CD4-positive, alpha-beta T cell (primary cell): ENCODE measurements around the gene BABAM2. TPM values are rescaled to one million over a fixed set of nuclear protein-coding genes. Genes with fewer than 3 reads are reported as not detected.

Experiments
- ATAC-seq: fragments of 200-7000 bp; cut with Tn5 transposase; one replicate; pipeline ENCODE4 v1.10.0; 2022; ENCODE audit warnings: mild to moderate bottlenecking; ENCODE audit not compliant: poor library complexity
- CTCF ChIA-PET: fragments of 350-600 bp; sonication (Branson Sonifier 250); formaldehyde crosslinking; loops from one replicate; lab custom pipeline; 2021; ENCODE audit warnings: antibody characterized with exemption, inconsistent platforms; lab: Charles Lee
- POLR2A ChIA-PET: fragments of 350-600 bp; sonication (Branson Sonifier 250); formaldehyde crosslinking; loops from one replicate; lab custom pipeline; 2021; ENCODE audit warnings: antibody characterized with exemption, inconsistent platforms; lab: Charles Lee
- DNase-seq, 14 experiments: peaks; one replicate each; pipeline ENCODE4 v3.0.0-alpha.2; 2013 to 2020; ENCODE audit warnings: mixed read lengths in 2 of 14
- H3K27ac ChIP-seq, 2 donors: one replicate each; pipeline versions ENCODE4 v1.5.1 to v1.7.0; 2013; ENCODE audit warnings: low read length in 2 of 2, low read depth in 1 of 2, mild to moderate bottlenecking in 1 of 2
- H3K27me3 ChIP-seq, 2 experiments: 1 replicate in 1 of 2; 2 replicates in 1 of 2; pipeline versions ENCODE4 v1.6.1 to v1.7.0; 2013; ENCODE audit warnings: low read length in 2 of 2, control low read depth in 1 of 2, mild to moderate bottlenecking in 1 of 2, moderate library complexity in 1 of 2; ENCODE audit not compliant: insufficient read depth in 2 of 2, control insufficient read depth in 1 of 2
- H3K36me3 ChIP-seq: one replicate; pipeline ENCODE4 v1.6.1; 2013; ENCODE audit warnings: low read length, control low read depth; ENCODE audit not compliant: insufficient read depth
- H3K4me1 ChIP-seq: one replicate; pipeline ENCODE4 v1.6.1; 2013; ENCODE audit warnings: low read length, control low read depth; ENCODE audit not compliant: insufficient read depth
- H3K4me3 ChIP-seq: one replicate; pipeline ENCODE4 v1.5.1; 2013; ENCODE audit warnings: mild to moderate bottlenecking, low read length, moderate library complexity
- H3K9me3 ChIP-seq, 2 experiments: 1 replicate in 1 of 2; 2 replicates in 1 of 2; pipeline versions ENCODE4 v1.6.1 to v1.7.0; 2013; ENCODE audit warnings: low read length in 2 of 2, mild to moderate bottlenecking in 2 of 2, control low read depth in 1 of 2, moderate library complexity in 1 of 2; ENCODE audit not compliant: control insufficient read depth in 1 of 2, insufficient read depth in 1 of 2
- H3K27ac Mint-ChIP-seq: one replicate; pipeline ENCODE4 v1.8.0; 2020; ENCODE audit warnings: mixed read lengths
- H3K27me3 Mint-ChIP-seq: one replicate; pipeline ENCODE4 v1.8.0; 2021; ENCODE audit warnings: mixed read lengths
- H3K36me3 Mint-ChIP-seq: one replicate; pipeline ENCODE4 v1.8.0; 2021; ENCODE audit warnings: low read depth, mixed read lengths
- H3K4me1 Mint-ChIP-seq: one replicate; pipeline ENCODE4 v1.8.0; 2021; ENCODE audit warnings: low read depth, mixed read lengths
- H3K4me3 Mint-ChIP-seq: one replicate; pipeline ENCODE4 v1.8.0; 2020; ENCODE audit warnings: mild to moderate bottlenecking, mixed read lengths
- H3K9me3 Mint-ChIP-seq: one replicate; pipeline ENCODE4 v1.8.0; 2020; ENCODE audit warnings: mixed read lengths
- CTCF ChIP-seq: fragments of 200-600 bp; IDR thresholded peaks from one replicate; pipeline ENCODE4 v1.8.0; 2022; ENCODE audit warnings: antibody characterized with exemption, mild to moderate bottlenecking
- intact Hi-C, 2 experiments: fragments of 100-400 bp; cut with DNase I in 1 of 2; cut with micrococcal nuclease in 1 of 2; formaldehyde crosslinking; loops; one replicate each; pipeline versions ENCODE4 v1.15.1 to v1.9.0; 2023 to 2025; cut with DNase I, micrococcal nuclease
- total RNA-seq, 174 experiments: library from RNA in 2 of 174; stranded (reverse) in 2 of 174; gene quantifications; one replicate each; pipeline ENCODE4 v1.2.3 and lab custom pipeline; 2021 to 2026

Gene BABAM2
- total RNA-seq, 2 experiments from 2014 or later, result 29.2 to 32.8 TPM

GRCh38 chr2:28351621-28352020 lies 461.1 kb downstream of the BABAM2 start:
- DNase-seq (no peak), ATAC-seq (no peak)
- Histone ChIP-seq H3K36me3 (no peaks in the 10 kb centered on the region), H3K4me3 (no peak overlapping the region), H3K9me3 (no peaks in the 10 kb centered on the region), H3K4me1 (peaks cover 46% of the 10 kb centered on the region), H3K27ac (no peak overlapping the region), H3K27me3 (no peaks in the 10 kb centered on the region)
- Mint-ChIP-seq H3K27me3 (no peaks in the 10 kb centered on the region), H3K4me1 (peaks cover 19% of the 10 kb centered on the region), H3K27ac (no peak overlapping the region), H3K9me3 (no peaks in the 10 kb centered on the region), H3K36me3 (no peaks in the 10 kb centered on the region), H3K4me3 (no peak overlapping the region)
- no peak for TF ChIP-seq CTCF
- intact Hi-C loops, result no loop called here
- ChIA-PET POLR2A (no interaction called here), CTCF (interaction anchor here (1.2 kb wide), 1 partner anchor 51 kb away, joined by 4 read pairs; no protein-coding TSS in a partner anchor)

GRCh38 chr2:28352104-28352503 lies 461.6 kb downstream of the BABAM2 start:
- H3K27me3 ChIP-seq, result no peaks in the 10 kb centered on the region
- peaks cover 46% of the 10 kb centered on the region for H3K4me1 ChIP-seq
- H3K36me3 ChIP-seq, result no peaks in the 10 kb centered on the region
- Mint-ChIP-seq H3K4me3 (no peak overlapping the region), H3K4me1 (peaks cover 19% of the 10 kb centered on the region), H3K36me3 (no peaks in the 10 kb centered on the region), H3K27me3 (no peaks in the 10 kb centered on the region), H3K9me3 (no peaks in the 10 kb centered on the region), H3K27ac (no peak overlapping the region)
- H3K4me3 ChIP-seq, result no peak overlapping the region
- intact Hi-C loops, result no loop called here
- H3K27ac ChIP-seq, result no peak overlapping the region
- ChIA-PET CTCF (interaction anchor here (1.2 kb wide), 1 partner anchor 51 kb away, joined by 4 read pairs; no protein-coding TSS in a partner anchor), POLR2A (no interaction called here)
- TF ChIP-seq CTCF, result no peak
- H3K9me3 ChIP-seq, result no peaks in the 10 kb centered on the region
- DNase-seq (no peak), ATAC-seq (no peak)

- no peak overlapping the region for H3K4me3 Mint-ChIP-seq
- Histone ChIP-seq H3K4me1 (peaks cover 41% of the 10 kb centered on the region), H3K4me3 (no peak overlapping the region), H3K9me3 (no peaks in the 10 kb centered on the region), H3K27ac (no peak overlapping the region), H3K27me3 (no peaks in the 10 kb centered on the region), H3K36me3 (no peaks in the 10 kb centered on the region)
- no peak for TF ChIP-seq CTCF
- H3K27me3 Mint-ChIP-seq, result no peaks in the 10 kb centered on the region
- H3K36me3 Mint-ChIP-seq, result no peaks in the 10 kb centered on the region
- intact Hi-C loops, result no loop called here
- DNase-seq, result no peak
- H3K9me3 Mint-ChIP-seq, result no peaks in the 10 kb centered on the region
- no peak overlapping the region for H3K27ac Mint-ChIP-seq
- peaks cover 13% of the 10 kb centered on the region for H3K4me1 Mint-ChIP-seq
- ChIA-PET POLR2A (no interaction called here), CTCF (interaction anchor here (1.2 kb wide), 1 partner anchor 50 kb away, joined by 4 read pairs; no protein-coding TSS in a partner anchor)
- ATAC-seq, result no peak
Measured at GRCh38 chr2:28352610-28353195, 462.2 kb downstream of the BABAM2 start.
